Hypothalamus (tissue), 51 donors: ENCODE data around the gene LIMS2.
A peak's percentile ranks its signal among the peaks of the same experiment; 100 is the strongest.

ENCODE experiments used
- DNase-seq, 51 donors: peaks; one replicate each; lab custom pipeline; 2025; lab: John Stamatoyannopoulos, UW

LIMS2 gene

DNA sequence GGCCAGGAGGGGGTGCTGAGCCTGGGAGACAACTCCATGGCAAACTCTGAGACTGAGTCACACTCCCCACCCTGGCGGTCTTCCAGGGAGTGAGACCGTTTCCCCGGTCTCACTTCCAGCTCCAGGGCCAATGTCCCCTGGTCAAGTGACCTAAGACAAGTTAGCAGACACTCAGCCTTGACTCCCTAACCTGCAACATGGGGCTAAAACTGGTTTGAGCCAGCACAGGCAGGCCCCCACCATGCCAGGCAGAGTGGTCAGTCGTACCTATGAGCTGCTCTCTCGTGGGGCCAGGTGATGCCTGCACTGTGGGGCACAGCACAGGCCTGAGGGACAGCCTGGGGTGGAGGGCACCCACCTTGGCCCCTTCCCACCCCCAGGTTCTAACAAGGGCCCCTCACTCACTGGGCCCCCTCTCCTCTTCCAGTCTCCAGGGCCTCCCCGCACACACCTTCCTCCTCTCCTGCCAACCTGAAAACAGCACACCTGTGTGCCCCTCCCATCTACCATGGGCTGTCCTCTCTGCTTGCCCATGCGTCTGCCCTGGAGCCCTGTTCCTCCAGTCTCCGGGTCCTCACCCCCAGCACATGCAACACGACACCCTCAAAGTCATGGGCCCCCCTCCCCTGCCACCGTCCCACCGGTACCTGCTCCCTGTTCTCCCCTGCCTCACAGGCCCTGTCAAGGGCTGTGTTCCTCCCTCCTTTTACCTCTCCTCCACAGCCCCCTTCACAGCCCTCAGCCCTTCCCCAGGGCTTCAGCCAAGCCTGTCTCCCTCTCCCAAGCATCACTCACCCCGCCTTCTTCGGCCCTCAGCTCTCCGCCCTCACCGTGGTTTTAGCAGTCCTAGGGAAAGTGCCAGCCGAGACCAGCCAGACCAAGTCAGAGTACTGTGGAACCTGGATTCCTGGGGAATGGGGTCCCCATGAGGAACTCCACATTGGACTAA, 27.8 kb downstream of the LIMS2 start:
- no peak for DNase-seq

DNA sequence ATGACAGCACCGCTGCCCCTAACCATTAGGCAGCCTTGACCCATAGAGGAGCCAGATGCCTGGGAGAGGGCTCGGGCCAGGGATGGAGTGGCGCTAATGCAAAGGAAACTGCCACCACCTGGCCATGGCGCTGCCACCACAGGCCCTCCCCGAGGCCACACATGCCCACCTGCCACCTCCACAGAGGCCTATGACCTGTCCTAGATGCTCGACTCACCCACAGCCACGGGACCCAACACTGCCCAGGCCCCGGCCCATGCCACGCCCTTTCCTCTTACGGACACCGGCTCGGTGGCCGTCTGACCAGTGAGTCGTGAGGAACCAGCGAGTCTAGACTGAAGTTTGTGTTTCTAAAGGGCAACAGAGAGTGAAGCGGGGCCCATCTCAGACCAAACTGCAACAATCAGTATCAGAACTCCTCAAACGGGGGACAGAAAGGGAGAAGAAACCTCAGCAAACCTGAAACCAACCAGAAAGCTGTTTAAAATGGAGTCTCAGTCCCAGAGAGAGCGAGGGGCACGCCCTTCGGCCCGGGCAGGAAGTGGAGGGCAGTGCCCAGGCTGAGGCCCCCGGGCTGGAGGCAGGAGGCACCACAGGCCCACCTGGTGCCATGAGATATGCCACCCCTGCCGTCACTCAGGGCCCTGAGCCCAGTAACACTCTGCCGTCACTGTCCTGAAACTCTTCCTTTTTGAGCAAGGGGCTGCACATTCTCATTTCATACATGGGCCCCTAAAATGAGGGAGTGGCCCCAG, 28.7 kb downstream of the LIMS2 start:
- no peak for DNase-seq

DNA sequence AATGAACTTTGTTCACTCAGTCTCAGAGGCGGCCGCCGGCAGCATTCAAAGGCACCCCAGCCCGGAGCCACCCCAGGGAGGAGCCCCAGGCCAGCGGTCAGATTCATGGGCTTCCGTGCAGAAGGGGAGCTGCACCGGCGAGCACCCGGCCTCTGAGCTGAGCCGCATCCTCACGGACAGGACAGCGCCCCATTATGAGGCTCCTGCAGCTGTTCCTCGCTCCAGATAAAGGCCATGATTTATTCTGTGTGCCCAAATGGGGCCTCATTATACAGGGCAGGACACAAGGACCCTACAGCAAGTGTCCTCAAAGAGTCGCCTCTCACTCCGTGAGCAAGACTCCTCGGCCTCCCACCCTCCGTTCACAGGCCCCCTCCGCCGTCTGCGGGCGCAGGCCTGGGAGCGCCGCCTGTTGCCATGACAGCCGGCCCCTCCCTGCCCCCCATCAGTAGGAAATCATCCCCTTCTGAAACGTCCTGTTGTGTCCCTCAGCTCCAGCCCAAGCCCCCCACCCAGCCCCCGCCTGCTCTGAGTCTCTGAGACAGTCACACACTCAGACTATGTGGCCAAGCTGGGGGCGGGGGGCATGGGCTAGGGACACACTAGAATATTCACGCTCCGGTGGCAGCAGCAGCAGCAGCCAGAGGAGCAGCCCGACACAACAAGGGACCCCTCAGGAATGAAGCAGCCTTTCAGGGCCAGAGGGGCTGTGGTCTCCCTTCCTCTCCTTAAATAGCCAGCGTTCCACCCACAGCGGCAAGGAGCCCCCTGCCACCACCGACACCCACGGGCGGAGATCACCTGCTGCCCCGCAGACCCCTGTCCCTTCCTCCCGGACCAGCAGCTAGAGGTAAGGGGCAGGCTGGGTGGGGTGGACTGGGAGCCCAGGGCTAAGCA, 29.7 kb downstream of the LIMS2 start, which contains the start of gene GPR17:
TSS of gene GPR17 (plus strand) at position 759 of the 897 bp plus-strand sequence. CDS start 4,583 bp downstream, outside the sequence.
- DNase-seq = peak in 35 of 51 donors; percentile 13 to 86 (median 63)

DNA sequence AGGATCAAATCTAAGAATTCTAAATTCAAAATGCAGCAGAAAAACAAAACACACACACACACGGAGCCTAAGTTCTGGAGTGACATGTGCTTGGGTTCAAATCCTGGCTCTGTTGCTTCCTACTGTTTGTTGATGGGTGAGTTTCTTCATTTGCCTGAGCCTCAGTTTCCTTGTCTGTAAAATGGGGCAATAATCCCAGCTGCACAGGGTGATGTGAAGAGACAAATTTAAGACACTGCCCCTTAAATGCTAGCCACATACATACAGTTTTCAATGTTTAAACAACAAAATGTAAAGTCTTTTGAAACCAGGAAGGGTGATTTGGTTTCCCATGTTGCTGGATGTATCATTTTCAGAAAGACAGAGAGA, 30.3 kb downstream of the LIMS2 start:
- DNase-seq = no peak

DNA sequence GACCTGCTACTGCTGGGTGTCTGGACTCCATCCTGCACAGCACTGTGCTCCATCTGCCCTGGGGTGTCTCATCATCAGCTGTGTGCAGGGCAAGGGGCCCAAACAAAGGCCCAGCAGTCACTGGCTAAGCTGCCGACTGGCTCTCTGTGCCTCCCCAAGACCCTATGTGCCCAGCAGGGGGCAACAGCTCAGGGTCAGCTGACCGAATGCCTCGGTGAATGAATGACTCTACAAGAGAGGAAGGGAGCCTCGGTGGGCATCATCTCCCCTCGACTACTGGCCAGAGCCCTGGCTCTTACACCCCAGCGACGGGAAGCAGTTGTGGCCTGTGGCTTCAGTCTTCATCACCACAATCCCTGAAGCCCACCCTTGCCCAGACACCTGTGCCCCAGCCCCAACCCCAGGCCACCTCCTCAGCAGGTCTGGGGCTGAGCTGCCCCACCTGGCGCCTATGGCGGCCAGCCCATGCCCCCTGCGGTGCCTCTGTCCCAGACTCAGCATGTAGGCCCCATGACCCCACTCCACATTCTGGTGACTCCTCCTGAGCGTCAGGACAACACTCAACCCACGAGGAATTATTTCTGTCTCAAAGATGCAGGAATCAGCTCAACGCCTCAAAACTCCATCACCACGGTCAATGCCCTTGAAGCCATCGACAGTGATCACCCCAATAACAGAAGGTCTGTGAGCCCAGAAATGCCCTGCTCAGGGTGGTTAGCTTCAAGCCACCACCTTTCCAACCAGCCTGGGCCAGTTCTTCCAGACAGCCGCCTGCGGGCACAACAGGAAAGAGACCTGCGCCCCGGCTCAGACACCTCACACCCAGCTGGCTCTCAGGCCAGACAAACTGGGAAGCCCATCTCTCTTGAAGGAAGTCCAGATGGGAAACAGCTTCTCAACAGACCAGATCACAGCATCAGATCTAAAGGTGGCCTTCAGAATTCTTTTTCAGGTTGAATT, 31.0 kb downstream of the LIMS2 start:
- DNase-seq = peak in 2 of 51 donors; percentile 18 to 22

DNA sequence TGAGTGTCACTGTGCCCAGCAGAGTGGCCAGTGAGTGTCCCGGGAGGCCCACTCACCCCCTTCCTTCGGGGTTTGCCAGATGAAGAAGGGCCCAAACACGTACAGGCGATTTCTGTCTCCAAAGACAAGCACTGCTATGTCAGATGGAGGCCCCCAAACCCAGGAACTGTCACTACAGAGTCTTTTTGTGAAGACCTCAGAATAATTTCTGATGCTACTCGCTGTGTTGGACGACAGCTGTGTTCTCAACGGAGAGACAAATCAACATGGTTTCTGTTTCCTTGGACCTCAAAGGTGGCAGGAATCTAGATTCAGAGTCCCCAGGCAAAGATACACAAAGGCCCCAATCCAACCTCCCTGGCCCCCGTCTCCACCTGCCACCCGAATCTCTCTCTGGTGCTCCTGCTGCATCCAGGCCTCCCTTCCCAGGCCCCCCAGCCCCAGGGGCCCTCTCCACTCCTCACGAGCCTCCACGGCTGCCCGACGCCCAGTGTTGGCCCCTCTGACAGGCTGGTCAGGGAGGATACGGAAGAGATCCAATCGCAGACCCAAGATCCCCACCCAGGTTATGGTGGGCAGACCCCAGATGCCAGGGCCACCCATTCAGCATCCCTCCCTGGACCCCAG, 31.8 kb downstream of the LIMS2 start:
- peak in 2 of 51 donors; percentile 23 to 26 for DNase-seq

DNA sequence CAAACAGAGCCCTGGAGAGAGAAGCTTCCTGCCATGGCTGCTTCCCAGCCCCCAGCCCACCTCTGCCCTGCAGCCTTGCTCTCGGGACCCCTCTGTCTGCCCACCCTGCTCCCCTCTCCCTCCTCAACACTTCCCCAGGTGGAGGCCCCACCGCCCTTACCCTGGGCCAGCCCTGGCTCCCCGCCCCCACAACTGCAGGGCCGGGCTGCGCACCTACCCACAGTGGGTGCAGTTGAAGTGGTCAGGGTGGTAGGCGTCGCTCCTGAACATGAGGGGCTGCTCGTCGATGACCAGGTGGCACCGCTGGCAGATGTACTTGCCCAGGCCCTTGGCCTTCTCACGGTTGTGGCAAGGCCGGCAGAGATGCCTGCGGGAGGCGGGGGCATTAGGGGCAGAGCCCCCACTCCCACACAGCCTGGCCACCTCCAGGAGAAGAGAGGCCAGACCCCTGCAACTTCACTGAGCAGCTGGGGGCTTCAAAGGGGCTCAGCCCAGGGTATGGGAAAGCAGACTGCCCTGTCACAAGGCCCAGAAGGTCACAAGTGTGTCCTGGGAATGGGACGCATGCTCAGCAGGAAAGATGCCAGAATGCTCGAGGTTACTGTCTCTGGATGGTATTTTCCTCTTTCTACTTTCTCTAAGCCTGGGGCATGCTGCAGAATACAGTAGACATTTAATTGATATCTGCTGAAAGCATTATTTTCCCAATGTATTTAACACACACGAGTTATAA, 32.5 kb downstream of the LIMS2 start:
- no peak for DNase-seq

DNA sequence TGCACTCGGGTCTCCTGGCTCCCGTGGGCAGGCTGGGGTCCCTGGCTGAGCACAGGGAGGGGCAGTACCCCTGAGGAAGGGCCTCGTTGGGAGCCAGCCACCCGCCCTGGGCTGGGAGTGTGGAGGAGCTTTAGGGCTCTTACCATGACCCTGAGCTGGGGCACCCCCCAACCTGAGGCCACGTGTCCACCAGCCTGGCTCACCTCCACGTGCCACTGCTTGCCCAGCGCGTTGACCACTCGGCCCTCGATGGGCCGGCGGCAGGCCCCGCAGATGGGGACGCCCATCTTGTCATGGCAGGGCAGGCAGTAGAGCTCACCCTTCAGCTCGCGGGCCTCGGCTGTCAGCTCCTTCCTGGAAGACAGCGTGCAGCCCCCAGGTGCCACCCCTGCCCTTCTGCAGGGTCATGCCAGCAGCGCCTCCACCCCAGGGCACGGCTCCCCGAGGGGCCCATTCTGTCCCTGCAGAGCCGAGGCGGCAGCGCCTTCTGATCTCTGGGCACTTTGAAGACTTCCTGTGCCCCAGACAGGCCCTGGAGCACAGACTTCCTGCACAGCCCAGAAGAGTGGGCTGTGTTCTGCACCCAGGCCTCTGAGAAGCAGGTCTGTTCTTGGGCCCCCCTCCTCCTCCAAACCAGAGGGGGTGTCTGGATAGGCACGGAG, 33.4 kb downstream of the LIMS2 start:
- no peak for DNase-seq

DNA sequence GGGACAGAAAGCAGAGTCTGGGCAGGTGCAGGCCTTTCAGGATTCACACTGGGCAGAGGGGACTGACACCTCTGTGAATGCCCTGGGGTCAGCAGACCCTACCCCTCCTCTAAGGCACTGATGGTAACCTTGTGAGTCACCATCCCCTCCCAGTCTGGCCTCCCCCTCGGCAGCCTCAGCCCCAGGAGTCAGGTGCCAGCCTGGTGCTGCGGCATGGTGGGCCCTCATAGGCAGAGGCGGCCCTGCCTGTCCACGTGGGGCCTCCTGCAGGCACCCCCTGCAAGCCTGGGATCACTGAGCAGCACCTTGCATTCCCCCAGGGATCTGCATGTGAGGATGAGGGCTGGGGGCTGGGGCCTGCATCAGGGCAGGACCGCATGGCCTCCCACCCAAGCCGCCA, 34.2 kb downstream of the LIMS2 start:
- DNase-seq = no peak

DNA sequence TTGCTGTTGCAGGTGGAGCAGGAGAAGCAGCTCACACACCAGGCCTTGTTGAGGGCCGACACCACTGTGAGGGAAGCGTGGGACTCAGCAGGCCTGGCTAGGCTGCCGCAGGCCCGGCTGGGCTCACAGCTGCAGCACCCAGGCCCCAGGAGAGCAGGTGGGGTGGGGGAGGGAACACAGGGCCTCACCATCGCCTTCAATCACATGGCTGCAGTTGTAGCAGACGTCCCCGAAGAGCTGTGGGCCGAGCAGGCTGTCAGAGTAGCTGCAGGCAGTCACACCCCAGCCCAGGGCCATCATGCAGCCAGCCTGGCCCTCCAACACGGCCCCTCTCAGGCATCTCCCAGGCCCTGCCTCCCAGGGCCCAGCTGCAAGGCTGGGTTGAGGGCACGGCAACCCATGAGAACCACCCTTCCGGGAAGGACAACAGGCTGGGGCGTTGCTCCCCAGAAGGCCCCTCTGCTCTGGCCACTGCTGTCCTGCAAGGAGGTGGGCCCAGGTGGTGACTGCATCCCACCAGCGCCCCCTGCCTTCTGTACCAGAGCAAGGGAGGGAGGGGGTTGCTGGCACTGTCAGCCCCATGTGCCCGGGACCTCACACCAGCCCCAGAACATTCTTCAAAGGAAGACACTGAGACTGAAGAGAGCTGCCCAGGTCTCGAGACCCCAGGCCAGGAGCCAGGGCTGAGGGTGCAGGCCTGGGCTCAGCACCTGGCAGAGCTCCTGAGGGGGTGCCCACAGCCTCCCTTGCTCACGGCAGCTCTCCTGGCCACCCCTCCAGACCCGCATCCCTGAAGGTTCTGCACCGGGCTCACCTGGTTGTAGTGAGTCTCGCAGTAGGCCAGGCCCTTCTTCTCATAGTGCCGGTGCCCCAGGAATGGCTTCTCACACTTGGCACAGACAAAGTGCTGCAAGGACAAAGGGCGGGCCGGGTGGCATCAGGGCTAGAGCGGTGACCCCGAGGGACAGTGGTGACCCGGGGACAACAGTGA, 35.0 kb downstream of the LIMS2 start:
- peak in 1 of 51 donors; percentile 14 for DNase-seq

DNA sequence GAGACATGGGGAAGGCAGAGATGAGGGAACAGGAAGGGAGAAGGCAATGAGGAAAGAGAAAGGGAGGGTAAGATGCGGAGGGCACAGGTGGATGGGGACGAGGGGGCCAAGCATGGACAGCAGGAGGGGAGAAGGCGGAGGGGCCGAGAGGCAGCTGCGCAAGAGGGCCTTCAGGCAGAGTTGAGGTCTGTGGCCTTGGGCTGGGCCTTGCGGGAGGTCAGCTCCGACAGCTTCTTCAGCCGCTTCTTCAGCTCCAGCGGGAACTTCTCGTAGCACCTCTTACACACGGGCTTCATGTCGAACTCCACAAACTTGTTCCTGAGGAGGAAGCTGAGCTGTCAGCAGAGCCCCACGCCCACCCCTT, 36.2 kb downstream of the LIMS2 start:
- no peak for DNase-seq

DNA sequence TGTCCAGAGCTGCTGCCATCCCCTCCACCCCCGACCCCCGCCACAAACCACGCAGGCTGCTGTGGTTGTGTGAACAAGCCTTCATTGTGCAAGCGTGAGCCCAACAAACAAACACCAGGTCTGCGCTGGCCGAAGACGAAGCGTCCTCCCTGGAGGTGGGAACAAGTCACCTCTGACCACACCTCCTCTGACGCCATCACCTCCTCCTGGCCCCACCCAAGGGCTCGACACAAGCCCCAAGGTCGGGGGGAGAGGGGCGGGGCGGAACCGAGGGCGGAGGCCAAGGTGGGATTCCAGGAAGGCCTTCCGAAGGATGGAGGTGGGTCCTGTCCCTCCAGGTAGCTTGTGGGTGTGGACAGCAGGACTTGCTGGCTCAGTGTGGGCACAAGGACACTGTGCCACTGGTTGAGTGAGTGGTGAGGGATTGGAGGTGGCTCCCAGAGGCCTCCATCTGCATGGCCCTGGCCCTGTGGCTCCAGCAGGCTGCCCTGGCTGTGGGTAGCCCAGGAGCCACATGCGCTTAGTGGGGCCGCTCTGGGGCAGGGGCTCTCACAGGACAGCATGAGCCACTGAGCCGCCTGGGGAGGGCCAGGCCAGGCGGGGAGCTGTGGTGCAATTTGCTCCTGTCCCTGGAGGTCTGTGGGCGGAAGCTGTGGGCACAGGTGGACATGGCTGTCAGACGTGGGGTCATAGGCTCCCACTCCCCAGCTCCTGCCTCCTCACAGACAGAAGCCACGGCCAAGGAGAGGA, 36.8 kb downstream of the LIMS2 start:
- DNase-seq = no peak

DNA sequence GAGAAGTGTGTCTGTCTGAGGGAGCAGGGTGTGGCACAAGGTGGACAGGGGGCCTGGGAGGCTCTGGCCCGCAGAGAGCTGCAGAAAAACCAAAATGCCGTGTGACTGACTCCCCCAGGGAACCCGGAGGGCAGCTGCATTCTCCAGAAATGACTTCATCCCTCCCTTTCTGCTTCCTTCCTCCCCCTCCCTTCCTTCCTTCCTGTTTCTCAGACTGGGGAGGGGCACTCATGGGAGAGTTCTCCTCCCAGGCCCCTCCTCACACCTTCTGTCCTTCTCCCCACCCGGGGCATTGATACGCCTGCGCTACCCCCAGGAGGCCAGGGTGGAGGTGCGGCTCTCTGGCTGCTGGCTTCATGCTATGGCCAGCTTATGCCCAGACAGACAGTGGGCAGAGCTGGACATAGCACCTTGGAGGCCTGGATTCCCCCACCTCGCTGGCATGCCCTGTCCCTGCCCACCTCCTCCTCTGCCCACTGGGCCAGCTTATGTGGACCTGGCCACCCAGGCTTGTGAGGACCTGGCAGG, 37.5 kb downstream of the LIMS2 start:
- DNase-seq = no peak

DNA sequence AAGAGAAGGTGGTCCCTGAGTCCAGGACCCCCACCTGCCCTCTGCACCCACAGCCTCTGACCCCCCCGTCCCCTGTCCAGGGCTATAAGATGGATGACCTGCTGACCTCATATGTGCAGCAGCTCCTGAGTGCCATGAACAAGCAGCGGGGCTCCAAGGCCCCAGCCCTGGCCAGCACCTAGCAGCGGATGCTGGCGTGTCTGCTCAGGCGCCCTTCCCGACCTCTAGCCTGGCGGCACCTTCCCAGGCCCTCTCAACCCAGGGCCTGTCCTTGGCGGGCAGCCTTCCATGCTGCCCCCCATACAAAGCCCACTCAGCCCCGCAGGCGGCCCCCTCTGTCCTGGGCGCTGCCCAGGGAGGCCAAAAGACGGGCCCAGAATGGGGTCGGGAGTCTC, 38.1 kb downstream of the LIMS2 start:
- no peak for DNase-seq
